ENCODE data around the gene TMEM123.
"Not testable (repeated sequence)": the region's sequence is repeated elsewhere in the genome, so short reads cannot be mapped to it uniquely, and the experiment has no call there.

The TMEM123 gene

GRCh38 chr11:102449651-102450570 is 2.7 kb downstream of the TMEM123 start:
- DNase-seq (ENCODE audit: low read depth in 2 of 2) = no peak

- DNase-seq (ENCODE audit: low read depth in 2 of 2) = no peak
Observed at GRCh38 chr11:102448869-102449224, 3.7 kb downstream of the TMEM123 start.

GRCh38 chr11:102447941-102448868 is 4.4 kb downstream of the TMEM123 start:
- DNase-seq (ENCODE audit: low read depth in 2 of 2) = no peak

- DNase-seq (ENCODE audit: low read depth in 2 of 2) = no peak
Observed at GRCh38 chr11:102447193-102447592, 5.4 kb downstream of the TMEM123 start.

- DNase-seq (ENCODE audit: low read depth in 2 of 2) = no peak
Observed at GRCh38 chr11:102446606-102447005, 6.0 kb downstream of the TMEM123 start.

- DNase-seq (ENCODE audit: low read depth in 2 of 2) = not testable (repeated sequence)
Observed at GRCh38 chr11:102444693-102445092, 7.9 kb downstream of the TMEM123 start.

GRCh38 chr11:102444142-102444541 is 8.4 kb downstream of the TMEM123 start:
- not testable (repeated sequence) for DNase-seq (ENCODE audit: low read depth in 2 of 2)

GRCh38 chr11:102439063-102439363 is 13.6 kb downstream of the TMEM123 start:
- not testable (repeated sequence) for DNase-seq (ENCODE audit: low read depth in 2 of 2)

GRCh38 chr11:102438311-102439062 is 14.1 kb downstream of the TMEM123 start:
- no peak for DNase-seq (ENCODE audit: low read depth in 2 of 2)

GRCh38 chr11:102437727-102438126 is 14.8 kb downstream of the TMEM123 start:
- DNase-seq (ENCODE audit: low read depth in 2 of 2) = no peak

- no peak for DNase-seq (ENCODE audit: low read depth in 2 of 2)
Observed at GRCh38 chr11:102436976-102437375, 15.6 kb downstream of the TMEM123 start.

GRCh38 chr11:102436561-102436960 is 16.0 kb downstream of the TMEM123 start:
- no peak for DNase-seq (ENCODE audit: low read depth in 2 of 2)

- no peak for DNase-seq (ENCODE audit: low read depth in 2 of 2)
Observed at GRCh38 chr11:102435688-102436087, 16.9 kb downstream of the TMEM123 start.

GRCh38 chr11:102433571-102433970 is 19.0 kb downstream of the TMEM123 start:
- DNase-seq (ENCODE audit: low read depth in 2 of 2) = not testable (repeated sequence)

GRCh38 chr11:102432560-102432959 is 20.0 kb downstream of the TMEM123 start:
- not testable (repeated sequence) for DNase-seq (ENCODE audit: low read depth in 2 of 2)

- no peak for DNase-seq (ENCODE audit: low read depth in 2 of 2)
Observed at GRCh38 chr11:102431404-102431803, 21.2 kb downstream of the TMEM123 start.

GRCh38 chr11:102430158-102430836 is 22.3 kb downstream of the TMEM123 start:
- peak in 1 of 2 donors; percentile 13 for DNase-seq (ENCODE audit: low read depth in 2 of 2)

GRCh38 chr11:102429691-102430090 is 22.9 kb downstream of the TMEM123 start:
- DNase-seq (ENCODE audit: low read depth in 2 of 2) = no peak

GRCh38 chr11:102429226-102429625 is 23.3 kb downstream of the TMEM123 start:
- DNase-seq (ENCODE audit: low read depth in 2 of 2) = no peak

GRCh38 chr11:102428696-102429095 is 23.9 kb downstream of the TMEM123 start:
- DNase-seq (ENCODE audit: low read depth in 2 of 2) = no peak

- DNase-seq (ENCODE audit: low read depth in 2 of 2) = no peak
Observed at GRCh38 chr11:102427068-102427467, 25.5 kb downstream of the TMEM123 start.
